Trophoblast cell (in vitro differentiated cells and primary cell): ENCODE measurements around the gene PSD4.

Experiments
- DNase-seq, 2 donors: peaks; one replicate each; pipeline ENCODE4 v3.0.0-alpha.2; 2016
- H2AFZ ChIP-seq: 2 replicates; pipeline ENCODE4 v1.6.1; 2013; ENCODE audit warnings: low read length, moderate library complexity, mild to moderate bottlenecking; ENCODE audit not compliant: insufficient read depth, poor library complexity
- H2AK5ac ChIP-seq: 2 replicates; pipeline ENCODE4 v1.6.1; 2013; ENCODE audit warnings: mild to moderate bottlenecking, low read length
- H2BK120ac ChIP-seq: 2 replicates; pipeline ENCODE4 v1.6.1; 2013; ENCODE audit warnings: low read length, mild to moderate bottlenecking, moderate library complexity; ENCODE audit not compliant: insufficient read depth, poor library complexity
- H2BK12ac ChIP-seq: 2 replicates; pipeline ENCODE4 v1.6.1; 2013; ENCODE audit warnings: mild to moderate bottlenecking, low read length, moderate library complexity
- H2BK5ac ChIP-seq: 2 replicates; pipeline ENCODE4 v1.6.1; 2013; ENCODE audit warnings: low read length, low read depth, moderate library complexity, mild to moderate bottlenecking; ENCODE audit not compliant: poor library complexity
- H3K14ac ChIP-seq: 2 replicates; pipeline ENCODE4 v1.6.1; 2013; ENCODE audit warnings: mild to moderate bottlenecking, low read length
- H3K18ac ChIP-seq: 2 replicates; pipeline ENCODE4 v1.6.1; 2013; ENCODE audit warnings: mild to moderate bottlenecking, low read length
- H3K23ac ChIP-seq: 2 replicates; pipeline ENCODE4 v1.6.1; 2013; ENCODE audit warnings: low read length
- H3K27ac ChIP-seq: 2 replicates; pipeline ENCODE4 v1.5.1; 2013; ENCODE audit warnings: low read depth, mild to moderate bottlenecking, inconsistent platforms, low read length, moderate library complexity
- H3K27me3 ChIP-seq: 2 replicates; pipeline ENCODE4 v1.6.1; 2013; ENCODE audit warnings: inconsistent platforms, mild to moderate bottlenecking, low read length, moderate library complexity; ENCODE audit not compliant: insufficient read depth
- H3K36me3 ChIP-seq, 2 experiments: 1 replicate in 1 of 2; 2 replicates in 1 of 2; pipeline ENCODE4 v1.6.1; 2013; ENCODE audit warnings: low read length in 2 of 2, mild to moderate bottlenecking in 2 of 2, moderate library complexity in 1 of 2; ENCODE audit not compliant: insufficient read depth in 2 of 2, control insufficient read depth in 1 of 2
- H3K4ac ChIP-seq: 2 replicates; pipeline ENCODE4 v1.6.1; 2013; ENCODE audit warnings: low read depth, mild to moderate bottlenecking, low read length, moderate library complexity
- H3K4me1 ChIP-seq, 2 experiments: 1 replicate in 1 of 2; 2 replicates in 1 of 2; pipeline ENCODE4 v1.6.1; 2013; ENCODE audit warnings: low read length in 2 of 2, mild to moderate bottlenecking in 2 of 2, moderate library complexity in 1 of 2; ENCODE audit not compliant: insufficient read depth in 2 of 2, control insufficient read depth in 1 of 2
- H3K4me2 ChIP-seq: 2 replicates; pipeline ENCODE4 v1.6.1; 2013; ENCODE audit warnings: inconsistent platforms, mild to moderate bottlenecking, low read length, moderate library complexity
- H3K4me3 ChIP-seq: 2 replicates; pipeline ENCODE4 v1.5.1; 2013; ENCODE audit warnings: mild to moderate bottlenecking, low read depth, low read length, inconsistent platforms
- H3K79me1 ChIP-seq: one replicate; pipeline ENCODE4 v1.6.1; 2013; ENCODE audit warnings: low read length
- H3K79me2 ChIP-seq: 2 replicates; pipeline ENCODE4 v1.6.1; 2013; ENCODE audit warnings: low read length, mild to moderate bottlenecking; ENCODE audit not compliant: control insufficient read depth, insufficient read depth, poor library complexity
- H3K9ac ChIP-seq: 2 replicates; pipeline ENCODE4 v1.6.1; 2013; ENCODE audit warnings: mild to moderate bottlenecking, low read length
- H3K9me3 ChIP-seq: 2 replicates; pipeline ENCODE4 v1.6.1; 2013; ENCODE audit warnings: low read depth, mild to moderate bottlenecking, control low read depth, inconsistent platforms, low read length; ENCODE audit not compliant: insufficient read depth
- H4K12ac ChIP-seq: 2 replicates; pipeline ENCODE4 v1.6.1; 2013; ENCODE audit warnings: low read depth, mild to moderate bottlenecking, low read length, moderate library complexity
- H4K8ac ChIP-seq: 2 replicates; pipeline ENCODE4 v1.6.1; 2013; ENCODE audit warnings: low read depth, mild to moderate bottlenecking, low read length, moderate library complexity
- H4K91ac ChIP-seq: one replicate; pipeline ENCODE4 v1.6.1; 2013; ENCODE audit warnings: low read depth, mild to moderate bottlenecking, low read length, moderate library complexity
- whole genome bisulfite sequencing: extraction: QIAGEN DNeasy Blood & Tissue Kit; methylation state at CpG from one replicate; pipeline ENCODE4 v1.1.7; 2013; ENCODE audit warnings: missing lambda C conversion rate; ENCODE audit not compliant: insufficient read length, insufficient coverage; ENCODE audit errors: extremely low coverage; 5-methylcytosine and 5-hydroxymethylcytosine counted together

Gene PSD4

DNA sequence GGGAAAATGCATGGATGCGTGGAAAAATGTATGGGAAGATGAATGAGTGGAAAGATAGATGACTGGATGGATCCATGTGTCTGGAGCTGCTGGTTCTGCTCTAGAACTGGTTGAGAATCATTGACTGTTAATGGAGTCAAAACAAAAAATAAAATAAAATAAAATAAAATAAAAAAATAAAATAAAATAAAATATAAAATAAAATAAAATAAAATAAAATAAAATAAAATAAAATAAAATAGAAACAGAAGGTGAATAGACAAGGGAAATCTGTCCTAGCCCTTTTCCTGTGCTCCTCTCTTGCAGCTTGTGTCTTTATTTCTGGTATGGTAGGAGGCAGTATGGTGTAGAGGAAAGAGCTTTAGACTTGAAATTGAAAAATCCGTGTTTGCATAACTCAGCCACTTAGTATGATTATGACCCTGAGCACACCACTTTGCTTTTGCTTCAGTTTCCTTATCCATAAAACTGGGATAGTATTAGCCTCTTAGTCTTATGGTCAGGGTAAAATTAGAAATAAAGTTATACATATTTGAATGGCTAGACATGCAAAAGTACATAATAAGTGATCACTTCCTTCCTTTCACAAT is 51.0 kb downstream of the PSD4 start:
- Histone ChIP-seq H2AFZ (no peak overlapping the region), H3K14ac (no peak overlapping the region), H2AK5ac (no peak overlapping the region), H3K9me3 (no peaks in the 10 kb centered on the region), H2BK5ac (no peak overlapping the region), H3K4me2 (no peak overlapping the region), H4K12ac (no peak overlapping the region), H3K4me3 (no peak overlapping the region), H2BK12ac (no peak overlapping the region), H3K23ac (no peak overlapping the region), H3K79me1 (no peaks in the 10 kb centered on the region), H3K27me3 (no peaks in the 10 kb centered on the region), H3K36me3 (no peaks in the 10 kb centered on the region), H2BK120ac (no peak overlapping the region), H3K4me1 (peaks cover 0 to 3% of the 10 kb centered on the region in 2 experiments), H3K27ac (no peak overlapping the region), H3K79me2 (no peaks in the 10 kb centered on the region), H3K18ac (no peak overlapping the region), H4K8ac (no peak overlapping the region), H3K9ac (no peak overlapping the region), H4K91ac (no peak overlapping the region), H3K4ac (no peak overlapping the region)
- 100% methylated on average over 1 of the region's 2 CpGs for WGBS
- no peak for DNase-seq

DNA sequence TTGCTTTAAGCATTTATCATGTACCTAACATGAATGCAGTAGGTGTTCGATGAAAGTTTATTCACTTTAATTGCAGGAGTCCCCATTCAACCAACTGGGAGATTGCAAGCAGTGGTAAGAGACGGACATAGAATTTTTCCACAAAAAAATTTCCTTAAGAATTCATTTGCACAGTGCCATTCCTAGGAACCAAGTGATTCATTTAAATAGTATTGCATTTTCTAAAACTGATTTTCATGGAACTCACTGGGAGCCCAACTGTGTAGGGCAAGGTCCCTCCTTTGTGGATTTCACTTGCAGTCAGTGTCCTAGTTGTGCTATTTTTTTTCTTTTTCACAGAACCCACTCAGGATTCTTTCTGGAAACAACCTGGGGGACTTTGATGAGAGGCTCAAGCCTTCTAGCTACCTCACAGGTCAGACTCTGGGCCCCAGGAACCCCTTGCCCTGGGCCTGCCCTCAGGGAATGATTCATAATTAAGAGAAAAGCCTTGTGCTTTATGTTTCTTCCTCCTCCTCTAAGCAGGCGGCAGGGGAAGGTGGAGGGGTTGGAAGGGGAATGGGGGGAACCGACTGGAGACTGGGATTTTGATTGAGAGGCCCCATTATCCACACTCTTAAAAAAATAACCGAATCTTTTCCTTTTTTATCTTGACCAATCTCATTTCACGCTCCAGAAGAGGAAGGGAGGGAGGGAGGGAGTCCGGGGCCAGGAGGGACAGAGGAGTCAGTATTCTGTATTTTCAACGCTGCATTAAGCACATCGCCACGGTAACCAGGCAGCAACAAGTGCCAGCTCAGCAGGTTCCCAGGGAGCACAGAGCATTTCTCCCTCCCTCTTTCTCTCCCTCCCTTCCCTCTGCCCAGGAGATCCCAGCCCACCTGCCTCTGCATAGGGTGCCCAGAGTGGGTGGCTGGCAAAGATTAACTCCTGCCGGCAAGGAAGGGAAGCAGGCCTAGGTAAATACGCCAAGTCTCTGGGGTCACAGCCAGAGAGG is 51.8 kb downstream of the PSD4 start:
- Histone ChIP-seq H3K18ac (no peak overlapping the region), H3K27ac (no peak overlapping the region), H3K79me2 (no peaks in the 10 kb centered on the region), H3K27me3 (no peaks in the 10 kb centered on the region), H3K23ac (no peak overlapping the region), H3K79me1 (no peaks in the 10 kb centered on the region), H4K12ac (no peak overlapping the region), H2AK5ac (no peak overlapping the region), H4K8ac (no peak overlapping the region), H2BK12ac (no peak overlapping the region), H2BK120ac (no peak overlapping the region), H3K9ac (no peak overlapping the region), H3K4me2 (no peak overlapping the region), H3K14ac (no peak overlapping the region), H3K9me3 (no peaks in the 10 kb centered on the region), H2AFZ (no peak overlapping the region), H3K4me3 (no peak overlapping the region), H3K4me1 (no peaks in the 10 kb centered on the region), H3K4ac (no peak overlapping the region), H2BK5ac (no peak overlapping the region), H3K36me3 (no peaks in the 10 kb centered on the region), H4K91ac (no peak overlapping the region)
- no peak for DNase-seq
- WGBS: no CpG with 5 or more reads among the region's 12 CpGs

DNA sequence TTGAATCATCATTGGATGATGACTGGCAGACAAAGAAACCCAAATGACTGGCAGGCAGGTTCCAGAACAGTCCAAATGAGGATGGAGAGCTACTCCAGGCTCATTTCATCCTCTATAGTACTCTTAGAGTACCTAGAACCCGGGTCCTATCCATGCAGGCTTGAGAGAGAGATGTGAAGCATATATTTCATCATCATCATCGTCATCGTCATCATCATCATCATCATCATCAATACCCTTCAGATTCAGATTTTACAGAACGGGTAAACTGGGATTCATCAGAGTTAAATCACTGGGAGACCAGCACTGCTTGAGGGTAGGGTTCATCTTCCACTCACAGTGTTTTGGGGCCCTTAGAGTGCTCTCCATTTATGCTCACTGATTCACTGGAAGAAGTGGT is 52.7 kb downstream of the PSD4 start:
- no peak for DNase-seq
- Histone ChIP-seq H3K9ac (no peak overlapping the region), H3K27ac (no peak overlapping the region), H3K18ac (no peak overlapping the region), H2BK5ac (no peak overlapping the region), H3K4me3 (no peak overlapping the region), H3K27me3 (no peaks in the 10 kb centered on the region), H2BK120ac (no peak overlapping the region), H2AFZ (no peak overlapping the region), H3K4me2 (no peak overlapping the region), H3K23ac (no peak overlapping the region), H4K8ac (no peak overlapping the region), H3K4me1 (no peaks in the 10 kb centered on the region), H2AK5ac (no peak overlapping the region), H3K9me3 (no peaks in the 10 kb centered on the region), H3K4ac (no peak overlapping the region), H3K79me2 (no peaks in the 10 kb centered on the region), H3K14ac (no peak overlapping the region), H3K36me3 (no peaks in the 10 kb centered on the region), H3K79me1 (no peaks in the 10 kb centered on the region), H4K91ac (no peak overlapping the region), H2BK12ac (no peak overlapping the region), H4K12ac (no peak overlapping the region)
- WGBS: no CpG with 5 or more reads among the region's 4 CpGs

DNA sequence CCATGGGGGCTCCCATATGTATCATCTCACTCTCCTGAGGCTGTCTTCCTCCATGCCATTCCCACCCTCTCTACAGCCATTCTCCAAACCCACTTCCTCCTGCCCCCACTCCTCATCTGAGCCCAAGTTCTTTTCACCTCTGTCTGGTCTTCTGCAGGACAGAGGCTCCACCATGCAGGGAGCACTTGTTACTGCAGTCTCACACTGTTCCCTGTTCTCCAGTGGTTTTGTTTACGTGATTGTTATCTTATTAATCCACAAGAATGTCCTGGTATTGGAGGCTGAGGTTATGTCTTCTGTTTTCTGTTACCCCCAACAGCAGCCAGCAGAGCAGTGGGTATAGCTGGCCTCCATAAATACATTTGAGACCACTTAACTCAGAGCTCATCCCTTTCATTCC is 53.5 kb downstream of the PSD4 start:
- Histone ChIP-seq H3K79me2 (no peaks in the 10 kb centered on the region), H3K4ac (no peak overlapping the region), H3K79me1 (no peaks in the 10 kb centered on the region), H3K4me1 (no peaks in the 10 kb centered on the region), H4K12ac (no peak overlapping the region), H3K27ac (no peak overlapping the region), H3K18ac (no peak overlapping the region), H3K9ac (no peak overlapping the region), H2BK5ac (no peak overlapping the region), H3K4me3 (no peak overlapping the region), H2AK5ac (no peak overlapping the region), H3K4me2 (no peak overlapping the region), H2AFZ (no peak overlapping the region), H3K27me3 (no peaks in the 10 kb centered on the region), H3K9me3 (no peaks in the 10 kb centered on the region), H3K23ac (no peak overlapping the region), H4K8ac (no peak overlapping the region), H4K91ac (no peak overlapping the region), H2BK12ac (no peak overlapping the region), H3K36me3 (no peaks in the 10 kb centered on the region), H3K14ac (no peak overlapping the region), H2BK120ac (no peak overlapping the region)
- DNase-seq: no peak
- WGBS: no CpG with 5 or more reads among the region's 1 CpG
